IMR-90 (cell line): ENCODE measurements around the gene LMAN2L.

Source experiments
- CEBPB ChIP-seq: IDR thresholded peaks from 2 replicates; pipeline ENCODE4 v1.6.1; 2012; ENCODE audit warnings: low read depth, low read length, improper control_type of control experiment
- CTCF ChIP-seq: conservative IDR thresholded peaks from 2 replicates; pipeline ENCODE4 v1.5.1; 2012; ENCODE audit warnings: mild to moderate bottlenecking, low read depth, low read length, improper control_type of control experiment
- MAZ ChIP-seq: IDR thresholded peaks from 2 replicates; pipeline ENCODE4 v1.6.1; 2012; ENCODE audit warnings: low read depth, mild to moderate bottlenecking, low read length, improper control_type of control experiment, moderate library complexity, borderline replicate concordance
- NFE2L2 ChIP-seq: fragments of 150-350 bp; IDR thresholded peaks from 2 replicates; pipeline ENCODE4 v1.6.1; 2016; ENCODE audit warnings: low read depth, mild to moderate bottlenecking, low read length
- POLR2A ChIP-seq: IDR thresholded peaks from 2 replicates; pipeline ENCODE4 v1.6.1; 2012; ENCODE audit warnings: mild to moderate bottlenecking, low read depth, low read length

DNA sequence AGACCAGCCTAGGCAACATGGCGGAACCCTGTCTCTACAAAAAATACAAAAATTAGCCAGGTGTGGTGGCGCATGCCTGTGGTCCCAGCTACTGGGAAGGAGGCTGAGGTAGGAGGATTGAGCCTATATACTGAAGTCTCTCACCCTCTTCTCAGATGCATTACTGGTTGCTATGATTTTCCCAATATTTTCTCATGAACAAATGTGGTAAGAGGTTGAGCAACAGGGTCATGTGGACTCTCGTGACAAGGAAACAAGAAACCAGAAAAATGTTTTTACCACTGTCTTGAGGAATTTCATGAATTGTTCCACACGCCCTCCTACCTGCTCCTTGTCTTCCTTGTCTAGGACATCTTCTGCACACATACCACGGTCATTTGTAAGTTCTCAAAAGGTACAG is 12.4 kb downstream of the LMAN2L start:
- TF ChIP-seq CTCF (no peak), CEBPB (no peak), NFE2L2 (no peak), POLR2A (no peak), MAZ (no peak)
